Measurements from ENCODE around the gene PLCB2. TPM values are rescaled to one million over a fixed set of nuclear protein-coding genes. Genes with fewer than 3 reads are reported as not detected.

The PLCB2 gene
- polyA plus RNA-seq, 1 donor from 2014 or later = 7.4 TPM

DNA sequence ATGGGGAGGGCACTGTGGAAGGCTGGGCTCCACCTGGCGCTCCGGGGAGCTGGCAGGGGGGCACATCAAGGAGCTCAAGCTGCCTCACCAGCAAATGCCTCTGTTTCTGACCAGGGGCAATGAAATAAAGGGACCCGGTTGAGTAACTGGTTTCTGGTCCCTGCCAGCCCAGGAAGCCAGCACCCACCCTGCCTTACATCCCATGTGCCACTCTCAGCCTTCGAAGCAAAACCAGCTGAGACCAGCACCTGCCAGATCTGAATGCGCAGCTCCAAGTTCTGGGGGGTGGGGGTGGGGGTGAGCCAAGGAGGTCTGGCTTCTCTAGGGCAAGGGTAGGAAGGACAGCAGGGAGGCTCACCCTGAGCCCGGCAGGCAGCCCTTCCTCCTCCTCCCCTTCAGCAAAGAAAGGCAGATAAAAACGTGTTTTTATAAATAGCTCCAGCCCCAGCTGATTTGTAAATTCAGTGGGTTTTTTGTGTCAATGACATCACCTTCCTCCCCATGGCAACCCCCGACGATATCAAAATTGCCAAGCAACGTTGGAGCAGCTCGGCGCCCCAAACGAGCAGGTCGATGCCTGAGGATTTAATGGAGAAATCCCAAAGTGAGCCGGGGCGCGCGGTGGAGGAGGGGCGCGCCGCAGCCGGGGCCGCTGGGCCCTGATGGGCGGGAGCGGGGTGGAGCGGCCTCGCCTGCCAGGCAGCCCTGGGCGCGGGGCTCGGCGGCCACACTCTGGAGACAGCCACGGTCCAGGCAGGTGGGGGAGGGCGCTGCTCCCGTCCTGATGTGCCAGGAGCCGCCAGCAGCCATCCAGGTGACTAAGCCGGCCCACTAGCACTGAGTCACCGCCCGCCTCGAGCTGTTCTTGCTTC is 69.0 kb downstream of the PLCB2 start, which contains the start of gene PAK6:
TSS of gene PAK6 (plus strand) at position 532 of the 872 bp plus-strand sequence. CDS start 25,723 bp downstream, outside the sequence.
- H3K79me2 ChIP-seq (replicated peaks; ENCODE audit: insufficient read depth, low read length) = no peaks in the 10 kb centered on the region
- H3K27ac ChIP-seq (ENCODE audit: low read length) = peak within 1 kb of the TSS; percentile 81
- TF ChIP-seq SMC3 (conservative IDR thresholded peaks at IDR 0.05; ENCODE audit: poor library complexity) (no peak), TAF1 (IDR thresholded peaks at IDR 0.05; ENCODE audit: low read depth) (no peak), RAD21 (conservative IDR thresholded peaks at IDR 0.05) (peak; percentile 41), POLR2AphosphoS5 (IDR thresholded peaks at IDR 0.05) (peak; percentile 50), EZH2 (IDR thresholded peaks at IDR 0.05; ENCODE audit: borderline replicate concordance, insufficient read depth, low read length, poor library complexity, severe bottlenecking) (no peak), EP300 (conservative IDR thresholded peaks at IDR 0.05; ENCODE audit: poor library complexity, severe bottlenecking) (peak; percentile 80), MXI1 (conservative IDR thresholded peaks at IDR 0.05; ENCODE audit: poor library complexity, severe bottlenecking) (peak; percentile 50), CTCF (IDR thresholded peaks at IDR 0.05; ENCODE audit: poor library complexity, severe bottlenecking) (no peak)
- TF ChIP-seq, protein P1, sequence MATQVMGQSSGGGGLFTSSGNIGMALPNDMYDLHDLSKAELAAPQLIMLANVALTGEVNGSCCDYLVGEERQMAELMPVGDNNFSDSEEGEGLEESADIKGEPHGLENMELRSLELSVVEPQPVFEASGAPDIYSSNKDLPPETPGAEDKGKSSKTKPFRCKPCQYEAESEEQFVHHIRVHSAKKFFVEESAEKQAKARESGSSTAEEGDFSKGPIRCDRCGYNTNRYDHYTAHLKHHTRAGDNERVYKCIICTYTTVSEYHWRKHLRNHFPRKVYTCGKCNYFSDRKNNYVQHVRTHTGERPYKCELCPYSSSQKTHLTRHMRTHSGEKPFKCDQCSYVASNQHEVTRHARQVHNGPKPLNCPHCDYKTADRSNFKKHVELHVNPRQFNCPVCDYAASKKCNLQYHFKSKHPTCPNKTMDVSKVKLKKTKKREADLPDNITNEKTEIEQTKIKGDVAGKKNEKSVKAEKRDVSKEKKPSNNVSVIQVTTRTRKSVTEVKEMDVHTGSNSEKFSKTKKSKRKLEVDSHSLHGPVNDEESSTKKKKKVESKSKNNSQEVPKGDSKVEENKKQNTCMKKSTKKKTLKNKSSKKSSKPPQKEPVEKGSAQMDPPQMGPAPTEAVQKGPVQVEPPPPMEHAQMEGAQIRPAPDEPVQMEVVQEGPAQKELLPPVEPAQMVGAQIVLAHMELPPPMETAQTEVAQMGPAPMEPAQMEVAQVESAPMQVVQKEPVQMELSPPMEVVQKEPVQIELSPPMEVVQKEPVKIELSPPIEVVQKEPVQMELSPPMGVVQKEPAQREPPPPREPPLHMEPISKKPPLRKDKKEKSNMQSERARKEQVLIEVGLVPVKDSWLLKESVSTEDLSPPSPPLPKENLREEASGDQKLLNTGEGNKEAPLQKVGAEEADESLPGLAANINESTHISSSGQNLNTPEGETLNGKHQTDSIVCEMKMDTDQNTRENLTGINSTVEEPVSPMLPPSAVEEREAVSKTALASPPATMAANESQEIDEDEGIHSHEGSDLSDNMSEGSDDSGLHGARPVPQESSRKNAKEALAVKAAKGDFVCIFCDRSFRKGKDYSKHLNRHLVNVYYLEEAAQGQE (IDR thresholded peaks at IDR 0.05; ENCODE audit: borderline replicate concordance) = peak; percentile 68
- H3K9ac ChIP-seq (ENCODE audit: low read length) = peak within 1 kb of the TSS; percentile 76
- H3K36me3 ChIP-seq (ENCODE audit: insufficient read depth, low read length) = no peaks in the 10 kb centered on the region
- no peaks in the 10 kb centered on the region for H4K20me1 ChIP-seq (ENCODE audit: insufficient read depth)
- peak within 1 kb of the TSS; percentile 46 for H2AFZ ChIP-seq (ENCODE audit: low read depth, low read length)
- H3K9me2 ChIP-seq (ENCODE audit: insufficient read depth, low read length) = no peaks in the 10 kb centered on the region
- H3K4me3 ChIP-seq (ENCODE audit: low read length) = peak within 1 kb of the TSS; percentile 71
- H3K4me2 ChIP-seq (ENCODE audit: low read length) = peak within 1 kb of the TSS; percentile 97
- H3K9me3 ChIP-seq (ENCODE audit: low read length) = no peaks in the 10 kb centered on the region
- H3K27me3 ChIP-seq (ENCODE audit: insufficient read depth, low read depth, low read length) = no peaks in the 10 kb centered on the region
- no peaks in the 10 kb centered on the region for H3F3A ChIP-seq (ENCODE audit: insufficient read depth, low read length, poor library complexity, severe bottlenecking)

Other genes starting within 250 kb of the PLCB2 start
- gene BMF, start 199.1 kb downstream of the PLCB2 start, polyA plus RNA-seq = 5.7 and 5.8 TPM in 2 replicates
- 39.3 and 50.0 TPM in 2 replicates for gene BUB1B, start 146.9 kb downstream of the PLCB2 start, polyA plus RNA-seq
- 32.4 and 38.9 TPM in 2 replicates for gene PAK6, start 68.9 kb downstream of the PLCB2 start, polyA plus RNA-seq
- gene ANKRD63, start 24.9 kb downstream of the PLCB2 start, polyA plus RNA-seq = 2.1 TPM in 1 of 2 replicates, not detected in the other
- gene INAFM2, start 15.8 kb upstream of the PLCB2 start, polyA plus RNA-seq = 14.8 and 15.7 TPM in 2 replicates
- gene CCDC9B, start 33.0 kb upstream of the PLCB2 start, polyA plus RNA-seq = not detected in 2 replicates
- gene PHGR1, start 43.1 kb upstream of the PLCB2 start, polyA plus RNA-seq = not detected in 2 replicates
- 5.0 and 26.0 TPM in 2 replicates for gene DISP2, start 50.3 kb upstream of the PLCB2 start, polyA plus RNA-seq
- gene KNSTRN, start 74.8 kb upstream of the PLCB2 start, polyA plus RNA-seq = 34.6 and 38.3 TPM in 2 replicates
- 28.6 and 36.1 TPM in 2 replicates for gene IVD, start 97.9 kb upstream of the PLCB2 start, polyA plus RNA-seq
- gene BAHD1, start 133.0 kb upstream of the PLCB2 start, polyA plus RNA-seq = 22.8 and 24.3 TPM in 2 replicates
- gene CHST14, start 163.0 kb upstream of the PLCB2 start, polyA plus RNA-seq = 0.56 and 0.71 TPM in 2 replicates